ENCODE measurements around the gene KLC1. TPM values are rescaled to one million over a fixed set of nuclear protein-coding genes. Genes with fewer than 3 reads are reported as not detected.

The KLC1 gene
- total RNA-seq, 2 experiments from 2014 or later: 126 to 135 TPM

- POLR2A ChIA-PET: no interaction called here
Observed at GRCh38 chr14:103676881-103677675, 48.1 kb downstream of the KLC1 start.

GRCh38 chr14:103679351-103679750, 50.3 kb downstream of the KLC1 start:
- DNase-seq: peak; percentile 53
- H3K4me1 Mint-ChIP-seq: no peaks in the 10 kb centered on the region
- no peaks in the 10 kb centered on the region for H3K9me3 Mint-ChIP-seq
- peak overlapping the region; percentile 65 for H3K27ac Mint-ChIP-seq
- no peaks in the 10 kb centered on the region for H3K27me3 Mint-ChIP-seq
- POLR2A ChIA-PET: no interaction called here
- no peak overlapping the region for H3K4me3 Mint-ChIP-seq
- peaks cover 38% of the 10 kb centered on the region for H3K36me3 Mint-ChIP-seq (ENCODE audit: low read depth)
- CTCF ChIA-PET: interaction anchor here (0.5 to 1.4 kb wide), 5 partner anchors 8 to 1602 kb away, joined by 3 to 8 read pairs (median 3); no protein-coding TSS in a partner anchor

More at GRCh38 chr14:103676881-103677675, 48.1 kb downstream of the KLC1 start:
- DNase-seq: no peak
- Mint-ChIP-seq H3K36me3 (ENCODE audit: low read depth) (peaks cover 51% of the 10 kb centered on the region), H3K27ac (no peak overlapping the region), H3K4me1 (no peaks in the 10 kb centered on the region), H3K9me3 (no peaks in the 10 kb centered on the region), H3K4me3 (no peak overlapping the region), H3K27me3 (no peaks in the 10 kb centered on the region)
- CTCF ChIA-PET: interaction anchor here (0.6 to 1.0 kb wide), 2 partner anchors 58 to 114 kb away, joined by 4 read pairs; no protein-coding TSS in a partner anchor

GRCh38 chr14:103680491-103681231, 51.6 kb downstream of the KLC1 start:
- no peak overlapping the region for H3K27ac Mint-ChIP-seq
- H3K36me3 Mint-ChIP-seq (ENCODE audit: low read depth): peaks cover 38% of the 10 kb centered on the region
- H3K4me1 Mint-ChIP-seq: no peaks in the 10 kb centered on the region
- ChIA-PET POLR2A (no interaction called here), CTCF (interaction anchor here (0.7 to 1.4 kb wide), 4 partner anchors 19 to 113 kb away, joined by 3 to 4 read pairs (median 4); no protein-coding TSS in a partner anchor)
- no peaks in the 10 kb centered on the region for H3K9me3 Mint-ChIP-seq
- DNase-seq: no peak
- no peak overlapping the region for H3K4me3 Mint-ChIP-seq
- H3K27me3 Mint-ChIP-seq: no peaks in the 10 kb centered on the region

GRCh38 chr14:103683139-103683538, 54.1 kb downstream of the KLC1 start:
- Mint-ChIP-seq H3K36me3 (ENCODE audit: low read depth) (peaks cover 38% of the 10 kb centered on the region), H3K27ac (no peak overlapping the region), H3K4me1 (no peaks in the 10 kb centered on the region), H3K27me3 (no peaks in the 10 kb centered on the region), H3K4me3 (no peak overlapping the region), H3K9me3 (no peaks in the 10 kb centered on the region)
- ChIA-PET CTCF (no interaction called here), POLR2A (no interaction called here)
- no peak for DNase-seq

- POLR2A ChIA-PET: no interaction called here
- H3K27ac Mint-ChIP-seq: no peak overlapping the region
- H3K4me1 Mint-ChIP-seq: no peaks in the 10 kb centered on the region
- no peaks in the 10 kb centered on the region for H3K27me3 Mint-ChIP-seq
- no peak overlapping the region for H3K4me3 Mint-ChIP-seq
- CTCF ChIA-PET: no interaction called here
- H3K9me3 Mint-ChIP-seq: no peaks in the 10 kb centered on the region
- no peak for DNase-seq
- H3K36me3 Mint-ChIP-seq (ENCODE audit: low read depth): peaks cover 33% of the 10 kb centered on the region
Observed at GRCh38 chr14:103684471-103684870, 55.5 kb downstream of the KLC1 start.

- no peak for DNase-seq
- no peaks in the 10 kb centered on the region for H3K27me3 Mint-ChIP-seq
- H3K4me1 Mint-ChIP-seq: no peaks in the 10 kb centered on the region
- ChIA-PET CTCF (interaction anchor here (0.9 kb wide), 1 partner anchor 16 kb away, joined by 3 read pairs; no protein-coding TSS in a partner anchor), POLR2A (no interaction called here)
- no peaks in the 10 kb centered on the region for H3K9me3 Mint-ChIP-seq
- no peak overlapping the region for H3K27ac Mint-ChIP-seq
- no peak overlapping the region for H3K4me3 Mint-ChIP-seq
- H3K36me3 Mint-ChIP-seq (ENCODE audit: low read depth): peaks cover 29% of the 10 kb centered on the region
Observed at GRCh38 chr14:103684871-103685270, 55.9 kb downstream of the KLC1 start.

- ChIA-PET CTCF (interaction anchor here (0.9 kb wide), 1 partner anchor 16 kb away, joined by 3 read pairs; no protein-coding TSS in a partner anchor), POLR2A (no interaction called here)
- Mint-ChIP-seq H3K4me1 (peaks cover 3% of the 10 kb centered on the region), H3K36me3 (ENCODE audit: low read depth) (peaks cover 28% of the 10 kb centered on the region), H3K4me3 (no peak overlapping the region), H3K9me3 (no peaks in the 10 kb centered on the region), H3K27ac (no peak overlapping the region), H3K27me3 (no peaks in the 10 kb centered on the region)
- no peak for DNase-seq
Observed at GRCh38 chr14:103685276-103686211, 56.5 kb downstream of the KLC1 start.

- DNase-seq: no peak
- CTCF ChIA-PET: interaction anchor here (0.7 to 0.8 kb wide), 2 partner anchors 13 to 15 kb away, joined by 3 read pairs; no protein-coding TSS in a partner anchor
- Mint-ChIP-seq H3K9me3 (no peaks in the 10 kb centered on the region), H3K27me3 (no peaks in the 10 kb centered on the region), H3K27ac (no peak overlapping the region), H3K4me1 (peaks cover 3% of the 10 kb centered on the region), H3K36me3 (ENCODE audit: low read depth) (peaks cover 22% of the 10 kb centered on the region), H3K4me3 (no peak overlapping the region)
- POLR2A ChIA-PET: no interaction called here
Observed at GRCh38 chr14:103686831-103687485, 57.9 kb downstream of the KLC1 start.

GRCh38 chr14:103687712-103688111, 58.7 kb downstream of the KLC1 start:
- POLR2A ChIA-PET: no interaction called here
- Mint-ChIP-seq H3K36me3 (ENCODE audit: low read depth) (peaks cover 22% of the 10 kb centered on the region), H3K9me3 (no peaks in the 10 kb centered on the region), H3K4me3 (no peak overlapping the region), H3K27me3 (no peaks in the 10 kb centered on the region), H3K27ac (no peak overlapping the region), H3K4me1 (peaks cover 3% of the 10 kb centered on the region)
- CTCF ChIA-PET: no interaction called here
- DNase-seq: no peak

- POLR2A ChIA-PET: no interaction called here
- Mint-ChIP-seq H3K27me3 (no peaks in the 10 kb centered on the region), H3K4me1 (peaks cover 3% of the 10 kb centered on the region), H3K4me3 (no peak overlapping the region), H3K27ac (no peak overlapping the region), H3K36me3 (ENCODE audit: low read depth) (peaks cover 22% of the 10 kb centered on the region), H3K9me3 (no peaks in the 10 kb centered on the region)
- DNase-seq: no peak
- CTCF ChIA-PET: no interaction called here
Observed at GRCh38 chr14:103688441-103688840, 59.4 kb downstream of the KLC1 start.

GRCh38 chr14:103688906-103689902, 60.2 kb downstream of the KLC1 start:
- Mint-ChIP-seq H3K36me3 (ENCODE audit: low read depth) (peaks cover 29% of the 10 kb centered on the region), H3K9me3 (no peaks in the 10 kb centered on the region), H3K27ac (no peak overlapping the region), H3K4me3 (no peak overlapping the region), H3K4me1 (peaks cover 3% of the 10 kb centered on the region), H3K27me3 (no peaks in the 10 kb centered on the region)
- ChIA-PET CTCF (no interaction called here), POLR2A (no interaction called here)
- no peak for DNase-seq

Measured in activated CD4-positive, alpha-beta T cell treated with anti-CD3 and anti-CD28 coated beads, Interleukin-2, amount 10 ng/mL, durations not matched to agents 7 days and 5 days (primary cell).